Iris pigment epithelial cell (primary cell): ENCODE data around the gene PAK4.
A peak's percentile ranks its signal among the peaks of the same experiment; 100 is the strongest.
"Not testable (repeated sequence)": the region's sequence is repeated elsewhere in the genome, so short reads cannot be mapped to it uniquely, and the experiment has no call there.

Experiments
- DNase-seq: peaks from one replicate; pipeline ENCODE4 v3.0.0-alpha.2; 2011; ENCODE audit warnings: low read depth

Gene PAK4

GRCh38 chr19:39100500-39101166 lies 25.0 kb upstream of the PAK4 start:
- DNase-seq = no peak

DNA sequence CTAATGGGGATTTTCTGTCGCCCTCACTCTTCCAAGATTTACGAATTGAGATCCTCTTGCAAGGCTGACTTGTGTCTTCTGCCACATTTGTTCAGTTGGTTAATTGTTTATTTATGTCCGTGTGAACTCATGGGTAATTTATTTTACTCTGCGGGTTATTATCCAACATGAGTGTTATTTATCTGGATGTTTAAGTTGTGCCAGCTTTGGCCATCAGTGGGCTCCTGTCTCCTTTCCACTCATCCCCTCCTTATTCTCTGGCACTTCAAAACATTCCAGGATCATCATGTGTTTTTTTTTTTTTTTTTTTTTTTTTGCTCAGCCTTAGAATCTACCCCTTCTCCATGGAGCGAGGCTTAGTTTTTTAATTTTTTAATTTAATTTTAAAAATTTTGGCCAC lies 22.4 kb upstream of the PAK4 start:
- no peak for DNase-seq

DNA sequence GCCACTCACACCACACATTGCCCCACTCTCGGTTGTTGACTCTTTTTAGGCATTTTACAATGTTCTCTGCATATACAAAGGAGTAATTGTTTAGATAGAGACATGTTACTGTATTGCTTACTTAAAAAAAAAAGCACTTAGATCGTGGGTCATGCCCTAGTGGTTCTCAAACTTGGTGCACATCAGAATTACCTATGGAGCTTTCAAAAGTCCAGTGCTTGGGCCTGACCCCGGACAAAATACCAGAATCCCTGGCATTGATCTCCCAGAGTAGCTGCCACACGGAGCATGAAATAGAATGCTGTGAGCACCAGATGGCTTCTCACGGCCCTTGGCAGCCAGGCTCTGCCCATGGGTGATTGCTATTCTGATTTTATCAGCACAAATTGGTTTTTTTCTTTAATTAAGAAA lies 21.4 kb upstream of the PAK4 start:
- no peak for DNase-seq

DNA sequence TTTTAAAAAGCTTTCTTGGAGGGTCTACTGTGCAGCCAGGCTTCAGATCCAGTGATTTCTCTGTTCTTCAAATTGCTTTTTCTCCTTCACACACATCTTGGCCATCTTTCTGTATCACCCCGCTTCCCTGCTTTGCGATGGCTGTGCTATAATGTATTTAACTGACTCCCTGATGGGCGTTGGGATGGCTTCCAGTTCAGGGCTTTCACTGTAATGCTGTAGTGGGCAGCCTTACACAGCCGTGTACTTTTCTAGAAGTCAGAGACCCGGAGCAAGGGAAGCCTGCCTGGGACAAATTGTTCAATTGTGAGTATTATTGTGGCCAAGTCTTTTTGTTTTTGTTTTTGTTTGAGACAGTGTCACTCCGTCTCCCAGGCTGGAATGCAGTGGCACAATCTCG lies 19.4 kb upstream of the PAK4 start:
- no peak for DNase-seq

DNA sequence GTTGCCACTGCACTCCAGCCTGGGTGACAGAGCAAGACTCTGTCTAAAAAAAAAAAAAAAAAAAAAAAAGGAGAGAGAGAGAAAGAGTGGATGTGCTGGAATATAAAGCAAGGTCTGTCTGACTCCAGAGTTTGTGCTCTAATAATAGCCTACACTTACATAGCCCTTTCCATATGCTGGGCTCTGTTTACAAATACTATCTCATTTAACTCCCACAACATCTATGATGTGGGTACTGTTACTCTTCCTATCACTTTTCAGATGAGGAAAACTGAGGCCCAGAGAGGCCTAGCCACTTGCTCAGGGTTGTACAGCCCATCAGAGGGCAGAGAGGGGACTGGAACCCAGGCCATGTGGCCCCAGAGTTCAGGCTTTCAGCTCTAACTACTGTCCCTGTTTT lies 15.9 kb upstream of the PAK4 start:
- DNase-seq = no peak

GRCh38 chr19:39110263-39110967 lies 15.2 kb upstream of the PAK4 start:
- no peak for DNase-seq

- DNase-seq = no peak
Observed at GRCh38 chr19:39111593-39112199, 13.9 kb upstream of the PAK4 start.

- DNase-seq = no peak
Observed at GRCh38 chr19:39112338-39112890, 13.2 kb upstream of the PAK4 start.

DNA sequence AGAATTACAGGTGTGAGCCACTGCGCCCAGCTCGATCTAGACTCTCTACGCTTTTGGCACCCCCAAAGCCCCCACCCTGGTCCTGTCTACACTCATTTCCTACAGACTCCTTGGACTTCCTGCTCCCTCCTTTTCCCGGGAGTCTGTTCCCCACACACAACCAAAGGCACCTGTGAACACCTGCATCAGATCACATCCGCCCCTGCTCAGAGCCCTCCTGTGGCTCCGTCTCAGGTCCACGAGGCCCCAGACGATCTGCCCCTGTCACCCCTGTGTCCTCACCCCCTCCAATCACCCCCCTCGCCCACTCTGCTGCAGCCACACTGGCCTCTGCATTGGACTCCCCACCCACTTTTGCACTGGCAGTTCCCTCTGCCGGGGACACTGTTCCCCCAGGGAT lies 12.4 kb upstream of the PAK4 start:
- no peak for DNase-seq

DNA sequence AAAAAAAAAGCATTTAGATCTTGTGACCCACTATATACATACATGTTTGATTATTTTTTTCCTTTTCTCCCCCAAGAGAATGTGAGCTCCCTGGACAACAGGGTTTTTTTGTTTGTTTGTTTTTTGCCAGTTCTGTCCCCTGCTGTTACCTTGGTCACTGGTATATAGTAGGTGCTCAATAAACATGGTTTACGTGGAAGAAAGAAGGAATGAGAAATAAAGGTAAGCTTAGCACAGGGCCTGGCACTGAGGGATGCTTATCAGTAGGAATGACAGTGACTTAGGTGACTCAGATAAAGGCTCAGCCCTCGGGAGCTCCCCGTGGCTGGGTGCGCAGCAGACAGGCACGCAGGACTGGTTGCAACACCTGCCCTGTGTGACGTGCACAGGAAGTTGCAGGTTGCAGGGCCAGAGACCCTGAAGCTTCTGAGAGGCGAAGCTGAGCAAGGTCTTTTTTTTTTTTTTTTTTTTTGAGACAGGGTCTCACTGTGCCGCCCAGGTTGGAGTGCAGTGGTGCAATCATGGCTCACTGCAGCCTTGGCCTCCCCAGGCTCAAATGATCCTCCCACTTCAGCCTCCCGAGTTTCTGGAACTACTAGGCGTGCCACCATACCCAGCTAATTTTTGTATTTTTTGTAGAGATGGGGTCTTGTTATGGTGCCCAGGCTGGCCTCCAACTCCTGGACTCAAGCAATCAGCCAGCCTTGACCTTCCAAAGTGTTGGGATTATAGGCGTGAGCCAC lies 10.3 kb upstream of the PAK4 start:
- DNase-seq = no peak

DNA sequence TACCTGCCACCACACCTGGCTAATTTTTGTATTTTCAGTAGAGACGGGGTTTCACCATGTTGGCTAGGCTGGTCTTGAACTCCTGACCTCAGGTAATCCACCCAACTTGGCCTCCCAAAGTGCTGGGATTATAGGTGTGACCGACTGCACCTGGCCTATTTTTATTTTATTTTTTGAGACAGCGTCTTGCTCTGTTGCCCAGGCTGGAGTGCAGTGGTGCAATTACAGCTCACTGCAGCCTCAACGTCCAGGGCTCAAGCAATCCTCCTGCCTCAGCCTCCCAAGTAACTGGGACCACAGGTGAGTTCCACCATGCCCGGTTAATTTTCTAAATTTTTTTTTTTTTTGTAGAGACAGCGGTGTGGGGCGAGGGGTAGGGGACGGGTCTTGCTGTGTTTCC lies 8.6 kb upstream of the PAK4 start:
- not testable (repeated sequence) for DNase-seq

- no peak for DNase-seq
Observed at GRCh38 chr19:39119830-39120229, 5.8 kb upstream of the PAK4 start.

GRCh38 chr19:39122934-39123731 lies 2.5 kb upstream of the PAK4 start:
- no peak for DNase-seq

- DNase-seq = no peak
Observed at GRCh38 chr19:39124136-39124764, 1.3 kb upstream of the PAK4 start.

- DNase-seq = no peak
Observed at GRCh38 chr19:39125199-39125553, 410 bp upstream of the PAK4 start.

- peak; percentile 44 for DNase-seq
Observed at GRCh38 chr19:39126312-39127187, 964 bp downstream of the PAK4 start.

- no peak for DNase-seq
Observed at GRCh38 chr19:39127812-39128515, 2.4 kb downstream of the PAK4 start.

- DNase-seq = no peak
Observed at GRCh38 chr19:39128516-39129079, 3.0 kb downstream of the PAK4 start.

DNA sequence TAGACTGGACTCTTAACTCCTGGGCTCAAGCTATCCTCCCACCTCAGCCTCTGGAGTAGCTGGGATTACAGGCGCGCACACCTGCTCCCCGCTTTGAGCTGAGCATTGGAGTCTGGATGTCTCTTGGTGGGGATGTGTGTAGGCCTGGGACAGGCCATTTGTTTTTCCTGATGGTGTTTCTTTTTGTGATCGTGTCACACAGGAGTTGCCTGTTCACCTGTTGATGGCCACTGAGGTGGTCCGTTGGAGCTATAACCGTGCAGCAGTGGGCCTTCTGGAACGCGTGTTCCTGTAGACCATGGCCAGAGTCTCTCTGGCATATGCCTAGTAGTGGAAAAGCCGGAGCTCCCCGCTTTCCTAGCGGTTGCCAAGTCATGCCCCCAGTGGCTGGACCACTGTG lies 3.5 kb downstream of the PAK4 start:
- no peak for DNase-seq
